Central memory CD8-positive, alpha-beta T cell (primary cell): ENCODE measurements around the gene UTP18.
"Not testable (repeated sequence)": the region's sequence is repeated elsewhere in the genome, so short reads cannot be mapped to it uniquely, and the experiment has no call there.

ENCODE experiments used
- ATAC-seq: fragments of 150-1000 bp; cut with Tn5 transposase; replicated peaks from 2 replicates; pipeline ENCODE4 v1.10.0; 2022; ENCODE audit warnings: mild to moderate bottlenecking, moderate FRiP score, moderate number of reproducible peaks; ENCODE audit not compliant: poor library complexity, severe bottlenecking; ENCODE audit errors: extremely low read depth
- DNase-seq, 2 donors: peaks; one replicate each; pipeline ENCODE4 v3.0.0; 2021; ENCODE audit warnings: low spot score in 2 of 2
- H3K27ac Mint-ChIP-seq: one replicate; pipeline ENCODE4 v1.8.0; 2022; ENCODE audit warnings: low read depth, mild to moderate bottlenecking, moderate library complexity, mixed read lengths
- H3K27me3 Mint-ChIP-seq: one replicate; pipeline ENCODE4 v1.8.0; 2022; ENCODE audit warnings: mixed read lengths
- H3K36me3 Mint-ChIP-seq: one replicate; pipeline ENCODE4 v1.8.0; 2022; ENCODE audit warnings: mild to moderate bottlenecking, moderate library complexity, mixed read lengths; ENCODE audit not compliant: insufficient read depth
- H3K4me1 Mint-ChIP-seq: one replicate; pipeline ENCODE4 v1.8.0; 2022; ENCODE audit warnings: mixed read lengths
- H3K4me3 Mint-ChIP-seq: one replicate; pipeline ENCODE4 v1.8.0; 2022; ENCODE audit warnings: mild to moderate bottlenecking, moderate library complexity, mixed read lengths
- H3K9me3 Mint-ChIP-seq: one replicate; pipeline ENCODE4 v1.8.0; 2022; ENCODE audit warnings: mixed read lengths

UTP18 gene

DNA sequence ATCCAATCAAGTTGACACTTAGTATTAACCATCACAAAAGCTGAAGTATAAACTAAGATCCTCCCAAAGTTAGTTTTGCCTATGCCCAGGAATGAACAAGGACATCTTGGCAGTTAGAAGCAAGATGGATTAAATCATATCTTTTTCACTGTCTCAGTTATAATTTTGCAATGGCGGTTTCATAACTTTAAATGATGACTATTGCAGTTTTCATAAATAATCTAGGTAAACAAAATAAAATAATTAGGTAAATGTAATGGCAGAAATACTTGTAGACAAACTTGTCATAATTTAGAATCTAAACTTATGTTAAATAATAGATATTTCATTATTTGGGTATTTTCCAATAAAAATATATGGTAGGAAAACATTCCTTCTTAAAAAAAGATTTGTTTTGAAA, 51.7 kb downstream of the UTP18 start:
- H3K9me3 Mint-ChIP-seq, ATAC-seq, H3K36me3 Mint-ChIP-seq, DNase-seq, H3K27ac Mint-ChIP-seq, H3K4me3 Mint-ChIP-seq, H3K4me1 Mint-ChIP-seq: not testable (repeated sequence)
- H3K27me3 Mint-ChIP-seq: peaks cover 15% of the 10 kb centered on the region

DNA sequence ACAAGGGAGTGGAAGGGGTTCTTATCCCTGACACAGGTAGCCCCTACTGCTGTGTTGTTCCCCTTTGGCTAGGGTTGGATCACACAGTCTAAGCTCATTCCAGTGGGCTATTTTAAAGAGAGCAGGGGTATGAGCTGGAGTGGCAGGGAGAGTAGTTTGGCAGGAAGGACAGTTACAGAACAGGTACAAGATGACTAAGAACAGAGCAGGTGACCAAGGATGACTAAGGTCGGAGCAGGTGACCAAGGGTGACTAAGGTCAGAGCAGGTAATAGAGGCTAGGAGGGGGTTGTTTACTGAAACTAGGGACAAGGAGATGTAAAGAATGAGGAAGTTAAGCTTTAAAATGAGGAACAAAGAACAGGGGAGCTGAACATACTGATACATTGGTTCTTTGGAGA, 58.8 kb downstream of the UTP18 start:
- H3K4me1 Mint-ChIP-seq: no peaks in the 10 kb centered on the region
- H3K36me3 Mint-ChIP-seq: no peaks in the 10 kb centered on the region
- no peak for ATAC-seq
- DNase-seq: no peak
- no peak overlapping the region for H3K27ac Mint-ChIP-seq
- no peak overlapping the region for H3K4me3 Mint-ChIP-seq
- no peaks in the 10 kb centered on the region for H3K9me3 Mint-ChIP-seq
- peaks cover 11% of the 10 kb centered on the region for H3K27me3 Mint-ChIP-seq

DNA sequence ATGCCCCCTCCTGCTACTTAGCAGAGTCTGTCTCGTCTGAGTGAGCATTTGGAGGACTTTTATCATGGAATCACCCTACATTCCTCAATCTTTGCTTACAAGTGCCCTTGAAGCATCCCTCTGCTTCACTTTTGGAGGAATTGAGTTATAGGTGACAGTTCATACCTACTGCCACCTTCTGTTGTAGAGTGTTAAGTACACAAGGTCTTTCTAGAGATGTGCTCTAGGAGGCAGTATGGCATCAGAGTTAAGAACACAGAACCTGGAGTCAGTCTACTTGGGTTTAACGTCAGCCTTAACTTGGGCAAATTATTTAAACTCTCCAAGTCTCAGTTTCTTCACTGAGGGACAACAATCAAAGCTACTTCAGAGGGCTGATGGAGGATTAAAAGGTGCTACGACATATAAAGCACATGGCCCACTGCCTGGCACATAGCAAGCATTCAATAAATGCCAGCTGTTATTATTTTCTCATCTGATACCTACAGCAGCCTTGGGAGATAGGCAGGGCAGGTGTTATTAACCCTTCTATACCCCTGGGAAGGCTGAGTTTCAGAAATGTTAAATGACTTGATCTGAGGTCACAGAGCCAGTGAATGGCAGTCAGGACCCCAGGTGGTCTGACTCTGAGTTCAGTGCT, 62.2 kb downstream of the UTP18 start:
- no peaks in the 10 kb centered on the region for H3K4me1 Mint-ChIP-seq
- no peaks in the 10 kb centered on the region for H3K9me3 Mint-ChIP-seq
- no peak overlapping the region for H3K27ac Mint-ChIP-seq
- ATAC-seq (no peak), DNase-seq (no peak)
- peaks cover 34% of the 10 kb centered on the region for H3K27me3 Mint-ChIP-seq
- H3K4me3 Mint-ChIP-seq: no peak overlapping the region
- no peaks in the 10 kb centered on the region for H3K36me3 Mint-ChIP-seq

DNA sequence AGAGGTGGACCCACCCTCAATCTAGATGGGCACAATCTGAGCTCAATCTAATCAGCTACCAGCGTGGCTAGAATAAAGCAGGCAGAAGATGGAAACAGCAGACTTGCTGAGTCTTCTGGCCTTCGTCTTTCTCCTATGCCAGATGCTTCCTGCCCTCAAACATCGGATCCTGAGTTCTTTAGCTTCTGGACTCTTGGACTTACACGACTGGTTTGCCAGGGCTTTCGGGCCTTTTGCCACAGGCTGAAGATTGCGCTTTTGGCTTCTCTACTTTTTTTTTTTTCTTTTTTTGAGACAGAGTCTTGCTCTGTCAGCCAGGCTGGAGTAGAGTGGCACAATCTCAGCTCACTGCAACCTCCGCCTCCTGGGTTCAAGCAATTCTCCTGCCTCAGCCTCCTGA, 65.1 kb downstream of the UTP18 start:
- DNase-seq (no peak), ATAC-seq (no peak)
- no peak overlapping the region for H3K27ac Mint-ChIP-seq
- no peaks in the 10 kb centered on the region for H3K4me1 Mint-ChIP-seq
- H3K9me3 Mint-ChIP-seq: no peaks in the 10 kb centered on the region
- H3K36me3 Mint-ChIP-seq: no peaks in the 10 kb centered on the region
- H3K27me3 Mint-ChIP-seq: peaks cover 46% of the 10 kb centered on the region
- no peak overlapping the region for H3K4me3 Mint-ChIP-seq

DNA sequence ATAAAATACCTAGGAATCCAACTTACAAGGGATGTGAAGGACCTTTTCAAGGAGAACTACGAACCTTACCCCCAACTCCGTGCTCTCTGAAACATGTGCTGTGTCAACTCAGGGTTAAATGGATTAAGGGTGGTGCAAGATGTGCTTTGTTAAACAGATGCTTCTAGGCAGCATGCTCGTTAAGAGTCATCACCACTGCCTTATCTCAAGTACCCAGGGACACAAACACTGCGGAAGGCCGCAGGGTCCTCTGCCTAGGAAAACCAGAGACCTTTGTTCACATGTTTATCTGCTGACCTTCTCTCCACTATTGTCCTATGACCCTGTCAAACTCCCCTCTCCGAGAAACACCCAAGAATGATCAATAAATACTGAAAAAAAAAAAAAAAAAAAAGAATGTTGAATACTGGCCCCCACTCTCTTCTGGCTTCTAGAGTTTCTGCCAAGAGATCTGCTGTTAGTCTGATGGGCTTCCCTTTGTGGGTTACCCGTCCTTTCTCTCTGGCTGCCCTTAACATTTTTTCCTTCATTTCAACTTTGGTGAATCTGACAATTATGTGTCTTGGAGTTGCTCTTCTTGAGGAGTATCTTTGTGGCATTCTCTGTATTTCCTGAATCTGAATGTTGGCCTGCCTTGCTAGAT, 70.6 kb downstream of the UTP18 start:
- H3K36me3 Mint-ChIP-seq, DNase-seq, H3K4me3 Mint-ChIP-seq, H3K27ac Mint-ChIP-seq, ATAC-seq, H3K4me1 Mint-ChIP-seq, H3K9me3 Mint-ChIP-seq: not testable (repeated sequence)
- peaks cover 70% of the 10 kb centered on the region for H3K27me3 Mint-ChIP-seq

DNA sequence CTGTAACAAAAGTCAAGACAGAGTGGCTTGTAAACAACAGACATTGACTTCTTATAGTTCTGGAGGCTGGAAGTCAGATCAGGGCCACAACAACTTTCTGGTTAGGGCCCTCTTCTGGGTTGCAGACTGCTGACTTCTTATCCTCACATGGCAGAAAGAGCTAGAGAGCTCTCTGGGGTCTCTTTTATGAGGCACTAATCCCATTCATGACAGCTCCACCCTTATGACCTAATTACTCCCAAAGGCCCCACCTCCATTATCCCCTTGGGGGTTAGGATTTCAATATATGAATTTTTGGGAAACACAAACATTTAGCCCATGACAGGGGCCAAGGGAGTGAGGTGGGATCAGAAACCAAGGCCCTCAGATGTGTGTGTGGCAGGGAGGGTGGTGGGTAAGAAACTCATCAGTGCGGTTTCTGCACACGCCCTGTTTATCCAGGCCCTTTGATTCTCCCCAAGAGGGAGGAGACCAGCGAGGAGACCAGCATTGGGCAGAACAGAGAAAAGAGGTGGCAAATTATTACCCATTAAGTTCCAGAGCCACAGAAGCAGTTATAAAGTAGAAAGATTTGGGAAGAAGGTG, 74.8 kb downstream of the UTP18 start:
- ATAC-seq (no peak), DNase-seq (no peak)
- Mint-ChIP-seq H3K4me3 (no peak overlapping the region), H3K4me1 (no peaks in the 10 kb centered on the region), H3K36me3 (no peaks in the 10 kb centered on the region), H3K27me3 (peaks cover 56% of the 10 kb centered on the region), H3K9me3 (no peaks in the 10 kb centered on the region), H3K27ac (no peak overlapping the region)

DNA sequence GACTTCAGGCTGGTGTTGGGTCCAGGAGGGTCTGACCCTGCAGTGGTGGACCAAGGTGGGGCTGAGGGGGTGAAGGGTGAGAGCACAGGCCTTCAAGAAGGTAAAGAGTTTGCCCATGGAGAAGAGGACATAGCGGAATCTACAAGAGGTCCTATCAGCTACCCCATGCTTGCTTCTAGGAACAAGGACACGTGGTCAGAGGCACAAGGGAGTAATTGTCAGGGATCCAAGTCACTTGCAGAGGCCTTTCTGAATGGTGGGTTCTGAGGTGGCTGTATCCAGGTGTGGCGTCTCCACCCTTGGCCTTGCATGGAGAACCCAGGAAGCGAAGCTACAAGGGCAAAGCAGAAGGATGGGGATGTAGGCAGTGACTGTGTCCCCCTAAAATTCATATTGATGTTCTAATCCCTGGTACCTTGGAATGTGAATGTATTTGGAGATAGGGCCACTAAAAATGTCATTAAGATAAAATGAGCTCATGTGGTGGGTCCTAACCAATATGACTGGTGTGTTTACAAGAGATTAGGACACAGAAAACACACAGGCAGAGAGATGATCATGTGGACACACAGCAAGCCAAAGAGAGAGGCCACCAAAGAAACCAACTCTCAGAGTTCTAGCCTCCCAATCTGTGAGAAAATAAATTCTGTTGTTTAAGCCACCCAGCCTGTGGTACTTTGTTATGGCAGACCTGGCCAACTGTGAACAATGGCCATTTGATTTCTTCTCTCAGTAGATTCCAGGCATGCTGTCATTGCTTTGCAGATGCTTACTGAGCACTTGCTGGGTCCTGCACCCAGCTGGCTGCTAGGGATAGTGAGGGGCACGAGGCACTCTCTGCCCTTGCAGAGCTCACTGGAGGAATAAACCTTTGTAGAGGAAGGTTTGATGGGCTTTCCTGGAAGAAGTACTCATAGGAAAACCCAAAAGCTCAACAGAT, 75.8 kb downstream of the UTP18 start:
- Mint-ChIP-seq H3K4me1 (no peaks in the 10 kb centered on the region), H3K27me3 (peaks cover 56% of the 10 kb centered on the region), H3K27ac (no peak overlapping the region), H3K9me3 (no peaks in the 10 kb centered on the region), H3K36me3 (no peaks in the 10 kb centered on the region), H3K4me3 (no peak overlapping the region)
- DNase-seq (no peak), ATAC-seq (no peak)

DNA sequence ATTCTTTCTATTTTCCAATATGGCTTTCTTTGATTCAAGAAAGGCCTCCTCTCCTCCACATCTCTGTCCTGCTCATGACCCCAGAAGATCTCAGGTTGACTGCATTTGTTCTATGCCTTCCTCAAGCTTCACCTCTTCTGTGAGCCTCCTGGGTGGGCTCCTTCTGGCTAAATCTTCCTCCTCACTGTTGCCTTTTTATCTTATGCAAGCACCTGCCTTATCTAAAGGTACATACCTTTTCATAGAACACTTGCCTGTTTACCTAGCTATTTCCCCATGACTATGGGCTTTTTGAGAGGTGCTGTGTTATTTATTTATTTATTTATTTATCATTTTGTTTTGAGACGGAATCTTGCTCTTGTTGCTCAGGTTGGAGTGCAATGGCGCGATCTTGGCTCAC, 81.1 kb downstream of the UTP18 start:
- no peaks in the 10 kb centered on the region for H3K9me3 Mint-ChIP-seq
- H3K4me1 Mint-ChIP-seq: no peaks in the 10 kb centered on the region
- no peak overlapping the region for H3K27ac Mint-ChIP-seq
- peaks cover 48% of the 10 kb centered on the region for H3K27me3 Mint-ChIP-seq
- ATAC-seq (no peak), DNase-seq (no peak)
- H3K4me3 Mint-ChIP-seq: no peak overlapping the region
- no peaks in the 10 kb centered on the region for H3K36me3 Mint-ChIP-seq

DNA sequence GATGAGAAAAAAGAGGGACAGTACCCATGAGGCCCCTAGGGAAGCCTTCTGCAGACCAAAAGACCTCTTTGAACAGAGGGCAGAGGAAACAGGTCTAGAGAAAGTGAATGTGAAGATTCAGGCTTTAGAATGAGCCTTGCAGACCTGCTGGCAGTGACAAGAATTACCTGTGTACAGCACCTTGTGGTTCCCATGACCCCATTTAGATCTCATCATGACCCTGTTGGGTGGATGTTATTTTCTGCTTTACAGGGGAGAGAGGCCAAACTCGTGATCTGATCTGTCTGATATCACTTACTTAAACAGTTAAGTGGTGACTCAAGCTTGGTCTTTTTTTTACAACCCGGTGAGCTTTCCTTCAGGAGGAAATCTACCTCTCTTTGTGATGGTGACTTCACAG, 81.9 kb downstream of the UTP18 start:
- H3K4me1 Mint-ChIP-seq: no peaks in the 10 kb centered on the region
- no peak for ATAC-seq
- H3K9me3 Mint-ChIP-seq: no peaks in the 10 kb centered on the region
- H3K36me3 Mint-ChIP-seq: no peaks in the 10 kb centered on the region
- no peak for DNase-seq
- peaks cover 44% of the 10 kb centered on the region for H3K27me3 Mint-ChIP-seq
- H3K27ac Mint-ChIP-seq: no peak overlapping the region
- H3K4me3 Mint-ChIP-seq: no peak overlapping the region

DNA sequence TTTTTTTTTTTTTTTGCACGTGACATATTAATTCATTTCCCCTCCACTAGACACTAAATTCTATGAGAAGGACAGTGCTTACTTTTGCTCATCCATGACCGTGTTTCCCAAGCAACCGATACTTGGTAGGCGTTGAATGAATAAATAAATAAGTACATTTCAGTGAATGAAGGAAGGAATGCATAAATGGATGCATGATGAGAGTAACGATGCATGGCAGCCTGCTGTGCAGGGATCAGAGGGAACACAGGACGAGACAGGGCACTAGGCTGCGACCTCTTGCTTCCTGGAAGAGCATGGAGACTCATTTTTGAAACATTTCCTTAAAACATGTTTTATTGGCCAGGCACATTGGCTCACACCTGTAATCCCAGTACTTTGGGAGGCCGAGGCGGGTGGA, 84.2 kb downstream of the UTP18 start:
- ATAC-seq (no peak), DNase-seq (no peak)
- Mint-ChIP-seq H3K9me3 (no peaks in the 10 kb centered on the region), H3K4me1 (no peaks in the 10 kb centered on the region), H3K27ac (no peak overlapping the region), H3K27me3 (peaks cover 55% of the 10 kb centered on the region), H3K4me3 (no peak overlapping the region), H3K36me3 (no peaks in the 10 kb centered on the region)

DNA sequence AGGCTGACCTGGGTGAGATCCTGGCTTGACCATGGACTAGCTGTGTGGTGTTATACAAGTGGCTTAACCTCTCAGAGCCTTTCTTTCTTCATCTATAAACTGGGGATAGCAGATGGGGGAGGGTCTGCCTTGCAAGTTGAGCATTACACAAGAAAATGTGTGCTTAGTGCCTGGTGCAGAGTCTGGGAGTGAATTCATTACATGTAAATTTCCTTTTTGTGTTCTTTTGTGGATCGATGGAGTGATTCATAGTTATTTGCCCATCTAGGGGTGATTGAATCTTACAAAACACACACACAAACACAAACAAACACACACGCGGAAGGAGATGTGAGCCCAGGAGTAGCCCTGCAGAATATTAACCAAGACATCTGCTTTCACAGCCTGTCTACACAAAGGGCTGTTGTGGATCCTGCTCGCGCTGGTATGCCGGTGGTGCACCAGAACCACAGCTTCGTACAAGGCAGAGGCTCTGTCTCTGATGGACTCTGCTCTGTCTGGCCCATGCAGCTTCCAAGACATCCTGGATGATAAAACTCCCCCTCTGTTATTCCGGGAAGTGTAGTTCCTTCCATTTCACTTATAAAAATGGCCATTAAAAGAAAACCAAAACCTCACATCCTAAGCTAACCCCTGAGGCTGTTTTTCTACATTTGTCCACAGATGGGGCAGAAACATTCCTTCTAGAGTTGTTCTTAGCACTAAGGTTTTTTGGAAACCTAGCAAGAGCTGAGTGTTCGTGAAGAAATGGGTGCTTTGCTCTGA, 86.1 kb downstream of the UTP18 start:
- Mint-ChIP-seq H3K4me1 (no peaks in the 10 kb centered on the region), H3K27me3 (peaks cover 74% of the 10 kb centered on the region), H3K27ac (no peak overlapping the region), H3K4me3 (no peak overlapping the region), H3K9me3 (no peaks in the 10 kb centered on the region), H3K36me3 (no peaks in the 10 kb centered on the region)
- ATAC-seq (no peak), DNase-seq (no peak)
